OCI-LY7 (cell line): ENCODE data around the gene CDC5L. TPM values are rescaled to one million over a fixed set of nuclear protein-coding genes. Genes with fewer than 3 reads are reported as not detected.

Experiments
- BruUV-seq: library from RNA; stranded (reverse); fragments of 400-500 nt; replicated peaks from 2 replicates; lab custom pipeline; 2021; lab: Mats Ljungman, UMichigan
- CTCF ChIA-PET: fragments of 300-600 bp; sonication (Branson Sonifier 250); formaldehyde crosslinking; loops from one replicate; lab custom pipeline; 2022; ENCODE audit warnings: antibody characterized with exemption; ENCODE audit not compliant: unreplicated experiment; lab: Charles Lee
- POLR2A ChIA-PET: fragments of 300-600 bp; sonication (Branson Sonifier 250); formaldehyde crosslinking; loops from one replicate; lab custom pipeline; 2022; ENCODE audit warnings: antibody characterized with exemption; lab: Charles Lee
- DNase-seq: peaks from one replicate; pipeline ENCODE4 v3.0.0-alpha.2; 2015; ENCODE audit warnings: low spot score
- H2AFZ ChIP-seq: fragments of 200-600 bp; sonication (generic), shearing (Covaris generic); 2 replicates; pipeline ENCODE4 v1.6.1; 2014; ENCODE audit warnings: mild to moderate bottlenecking, antibody characterized with exemption, low read length, moderate library complexity
- H3K27ac ChIP-seq: fragments of 200-600 bp; sonication (generic); 2 replicates; pipeline ENCODE4 v1.5.1; 2014; ENCODE audit warnings: mixed run types, low read depth, mild to moderate bottlenecking, moderate library complexity, low read length, inconsistent platforms; ENCODE audit not compliant: poor library complexity, severe bottlenecking
- H3K36me3 ChIP-seq: fragments of 200-600 bp; sonication (generic); 2 replicates; pipeline ENCODE4 v1.6.1; 2014; ENCODE audit warnings: mild to moderate bottlenecking, antibody characterized with exemption, low read length, moderate library complexity, mixed read lengths; ENCODE audit not compliant: insufficient read depth
- H3K4me1 ChIP-seq: fragments of 200-600 bp; sonication (generic); 2 replicates; pipeline ENCODE4 v1.5.1; 2014; ENCODE audit warnings: mild to moderate bottlenecking, low read length; ENCODE audit not compliant: insufficient read depth, poor library complexity, severe bottlenecking
- H3K4me2 ChIP-seq: fragments of 200-600 bp; sonication (generic); 2 replicates; pipeline ENCODE4 v1.6.1; 2014; ENCODE audit warnings: mild to moderate bottlenecking, low read length
- H3K4me3 ChIP-seq: fragments of 200-600 bp; sonication (generic); 2 replicates; pipeline ENCODE4 v1.5.1; 2014; ENCODE audit warnings: mild to moderate bottlenecking, low read depth, low read length; ENCODE audit not compliant: poor library complexity, severe bottlenecking
- H3K79me2 ChIP-seq: fragments of 200-600 bp; sonication (generic); 2 replicates; pipeline ENCODE4 v1.6.1; 2016; ENCODE audit warnings: low read depth, mild to moderate bottlenecking, low read length, moderate library complexity, mixed read lengths; ENCODE audit not compliant: insufficient read depth
- H3K9me2 ChIP-seq: fragments of 200-600 bp; sonication (generic); 2 replicates; pipeline ENCODE4 v1.6.1; 2016; ENCODE audit warnings: mild to moderate bottlenecking, low read length, mixed read lengths; ENCODE audit not compliant: insufficient read depth
- H3K9me3 ChIP-seq: fragments of 200-600 bp; sonication (generic); 2 replicates; pipeline ENCODE4 v1.6.1; 2014; ENCODE audit warnings: mild to moderate bottlenecking, mixed run types, low read length, mixed read lengths
- H4K20me1 ChIP-seq: fragments of 200-600 bp; sonication (generic); 2 replicates; pipeline ENCODE4 v1.6.1; 2014; ENCODE audit warnings: mild to moderate bottlenecking, antibody characterized with exemption, low read length, moderate library complexity, mixed read lengths; ENCODE audit not compliant: insufficient read depth
- EZH2phosphoT487 ChIP-seq: fragments of 200-600 bp; sonication (generic); IDR thresholded peaks from 2 replicates; pipeline ENCODE4 v1.6.1; 2018; ENCODE audit warnings: low read depth, borderline replicate concordance, mild to moderate bottlenecking, mixed run types, antibody characterized with exemption, low read length, moderate library complexity, mixed read lengths
- intact Hi-C: fragments of 100-400 bp; cut with micrococcal nuclease; formaldehyde crosslinking; loops from one replicate; pipeline ENCODE4 v1.10.0; 2022; ENCODE audit not compliant: unreplicated experiment
- total RNA-seq, 2 experiments: library from RNA; depleted of rRNA in 1 of 2; stranded (reverse); fragments of >200 nt in 1 of 2; shearing (Covaris generic) in 1 of 2; gene quantifications; 2 replicates each; pipeline ENCODE4 v1.2.3, GENCODE V29; 2014 to 2022
- TF ChIP-seq, protein P1 (sequence below): fragments of 200-600 bp; sonication (generic); conservative IDR thresholded peaks from 2 replicates; pipeline ENCODE4 v1.5.1; 2014; ENCODE audit warnings: mild to moderate bottlenecking, antibody characterized with exemption, low read length, moderate library complexity, mixed read lengths

Gene CDC5L
- total RNA-seq, 2 experiments from 2014 or later = 21.5 to 24.0 TPM

DNA sequence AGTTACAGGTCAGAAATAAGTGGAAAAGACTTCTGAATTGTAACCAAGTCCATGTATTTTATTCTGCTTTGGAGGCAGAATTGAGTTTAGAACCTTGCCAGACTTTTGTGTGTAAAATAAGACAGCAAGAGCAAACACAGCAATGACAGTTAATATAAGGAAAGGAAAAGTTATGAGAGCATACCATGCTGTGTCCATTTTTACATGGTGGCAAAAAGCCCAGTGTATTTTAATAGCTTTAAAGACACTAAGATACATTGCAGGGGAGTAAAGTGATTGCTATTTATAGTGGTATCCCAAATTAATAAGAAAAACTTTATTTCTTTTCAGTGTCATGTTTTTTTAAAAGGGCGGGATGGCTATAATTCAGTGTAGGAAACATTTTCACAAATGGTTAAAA is 45.2 kb downstream of the CDC5L start:
- peaks cover 92% of the 10 kb centered on the region for H3K36me3 ChIP-seq
- no peak for DNase-seq
- TF ChIP-seq, protein P1, sequence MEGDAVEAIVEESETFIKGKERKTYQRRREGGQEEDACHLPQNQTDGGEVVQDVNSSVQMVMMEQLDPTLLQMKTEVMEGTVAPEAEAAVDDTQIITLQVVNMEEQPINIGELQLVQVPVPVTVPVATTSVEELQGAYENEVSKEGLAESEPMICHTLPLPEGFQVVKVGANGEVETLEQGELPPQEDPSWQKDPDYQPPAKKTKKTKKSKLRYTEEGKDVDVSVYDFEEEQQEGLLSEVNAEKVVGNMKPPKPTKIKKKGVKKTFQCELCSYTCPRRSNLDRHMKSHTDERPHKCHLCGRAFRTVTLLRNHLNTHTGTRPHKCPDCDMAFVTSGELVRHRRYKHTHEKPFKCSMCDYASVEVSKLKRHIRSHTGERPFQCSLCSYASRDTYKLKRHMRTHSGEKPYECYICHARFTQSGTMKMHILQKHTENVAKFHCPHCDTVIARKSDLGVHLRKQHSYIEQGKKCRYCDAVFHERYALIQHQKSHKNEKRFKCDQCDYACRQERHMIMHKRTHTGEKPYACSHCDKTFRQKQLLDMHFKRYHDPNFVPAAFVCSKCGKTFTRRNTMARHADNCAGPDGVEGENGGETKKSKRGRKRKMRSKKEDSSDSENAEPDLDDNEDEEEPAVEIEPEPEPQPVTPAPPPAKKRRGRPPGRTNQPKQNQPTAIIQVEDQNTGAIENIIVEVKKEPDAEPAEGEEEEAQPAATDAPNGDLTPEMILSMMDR = no peak
- TF ChIP-seq EZH2phosphoT487 = no peak
- H3K27ac ChIP-seq = no peak overlapping the region
- H3K4me1 ChIP-seq = no peaks in the 10 kb centered on the region
- no peak overlapping the region for H3K4me2 ChIP-seq
- H2AFZ ChIP-seq = no peak overlapping the region
- intact Hi-C loops = no loop called here
- CTCF ChIA-PET = no interaction called here
- POLR2A ChIA-PET = interaction anchor here (0.7 to 1.0 kb wide), 2 partner anchors 11 to 29 kb away, joined by 3 read pairs; no protein-coding TSS in a partner anchor
- no peak overlapping the region for H3K4me3 ChIP-seq
- no peaks in the 10 kb centered on the region for H3K9me3 ChIP-seq
- H3K9me2 ChIP-seq = no peaks in the 10 kb centered on the region
- BruUV-seq = no TSS peak
- H4K20me1 ChIP-seq = 0 out of 2 replicates have a peak, but pooled peaks cover 3% of the 10 kb centered on the region
- peaks cover 5% of the 10 kb centered on the region; the same call in 1 of the 2 replicates for H3K79me2 ChIP-seq

DNA sequence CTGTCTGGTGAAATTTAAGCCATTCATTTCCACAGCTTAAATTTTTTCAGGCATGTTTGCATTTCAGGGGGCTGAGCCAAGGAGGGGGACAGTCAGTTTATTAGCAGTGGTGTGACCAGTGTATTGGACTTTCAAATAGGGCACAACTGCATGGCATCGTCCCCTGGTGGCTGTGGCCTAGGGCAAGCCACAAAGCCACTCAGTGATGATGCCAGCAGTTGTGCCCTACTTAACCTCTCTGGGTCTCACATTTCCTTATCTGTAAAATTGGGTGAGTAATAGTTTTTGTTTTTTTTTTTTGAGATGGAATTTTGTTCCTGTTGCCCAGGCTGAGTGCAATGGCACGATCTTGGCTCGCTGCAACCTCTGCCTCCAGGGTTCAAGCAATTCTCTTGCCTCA is 48.0 kb downstream of the CDC5L start:
- POLR2A ChIA-PET = interaction anchor here (0.7 to 0.8 kb wide), 2 partner anchors 10 to 39 kb away, joined by 4 read pairs; no protein-coding TSS in a partner anchor
- Histone ChIP-seq H3K9me3 (no peaks in the 10 kb centered on the region), H4K20me1 (0 out of 2 replicates have a peak, but pooled peaks cover 3% of the 10 kb centered on the region), H3K79me2 (peaks cover 5% of the 10 kb centered on the region; the same call in 1 of the 2 replicates), H2AFZ (no peak overlapping the region), H3K27ac (no peak overlapping the region), H3K4me3 (no peak overlapping the region), H3K4me1 (no peaks in the 10 kb centered on the region), H3K36me3 (peaks cover 91% of the 10 kb centered on the region), H3K9me2 (no peaks in the 10 kb centered on the region), H3K4me2 (no peak overlapping the region)
- intact Hi-C loops = no loop called here
- no peak for DNase-seq
- TF ChIP-seq EZH2phosphoT487 = no peak
- TF ChIP-seq, protein P1 = no peak
- no TSS peak for BruUV-seq
- CTCF ChIA-PET = no interaction called here

DNA sequence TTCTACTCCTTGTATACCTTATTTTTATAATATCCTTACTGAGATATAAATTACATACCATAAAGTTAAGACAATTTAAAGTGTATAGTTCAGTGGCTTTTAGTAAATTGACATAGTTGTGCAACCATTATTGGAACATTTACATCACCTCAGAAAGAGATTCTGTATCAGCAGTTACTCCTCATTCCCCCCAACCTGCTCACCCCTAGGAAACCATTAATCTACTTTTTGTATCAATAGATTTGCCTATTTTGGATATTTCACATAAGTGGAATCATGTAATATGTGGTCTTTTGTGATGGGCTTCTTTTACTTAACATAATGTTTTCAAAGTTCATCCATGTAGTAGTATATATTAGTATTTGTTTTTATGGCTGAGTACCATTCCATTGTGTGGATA is 51.3 kb downstream of the CDC5L start:
- no peak overlapping the region for H2AFZ ChIP-seq
- peaks cover 7% of the 10 kb centered on the region; the same call in 1 of the 2 replicates for H3K9me3 ChIP-seq
- intact Hi-C loops = no loop called here
- BruUV-seq = no TSS peak
- CTCF ChIA-PET = no interaction called here
- H3K36me3 ChIP-seq = peaks cover 94% of the 10 kb centered on the region
- no peak overlapping the region for H3K4me2 ChIP-seq
- H3K79me2 ChIP-seq = no peaks in the 10 kb centered on the region; the same call in 1 of the 2 replicates
- H3K4me3 ChIP-seq = no peak overlapping the region
- H3K9me2 ChIP-seq = no peaks in the 10 kb centered on the region
- H3K27ac ChIP-seq = no peak overlapping the region
- DNase-seq = no peak
- no peaks in the 10 kb centered on the region for H4K20me1 ChIP-seq
- H3K4me1 ChIP-seq = no peaks in the 10 kb centered on the region
- POLR2A ChIA-PET = interaction anchor here (0.5 to 1.5 kb wide), 3 partner anchors 10 to 50 kb away, joined by 3 to 6 read pairs (median 4); no protein-coding TSS in a partner anchor
- no peak for TF ChIP-seq EZH2phosphoT487
- TF ChIP-seq, protein P1 = no peak
